T-cell (primary cell): ENCODE measurements around the gene RNF39. TPM values are rescaled to one million over a fixed set of nuclear protein-coding genes. Genes with fewer than 3 reads are reported as not detected.

Experiments
- ATAC-seq, 4 experiments: fragments of 200-7000 bp in 3 of 4; fragments of 150-1000 bp in 1 of 4; cut with Tn5 transposase; replicated peaks in 1 of 4; 1 replicate in 3 of 4; 2 replicates in 1 of 4; pipeline ENCODE4 v1.10.0; 2021; ENCODE audit warnings: moderate library complexity in 3 of 4, mild to moderate bottlenecking in 2 of 4, moderate number of reproducible peaks in 1 of 4
- CTCF ChIA-PET, 2 donors: fragments of 300-600 bp; sonication (Branson Sonifier 250); formaldehyde crosslinking; loops; one replicate each; lab custom pipeline; 2022; ENCODE audit warnings: antibody characterized with exemption in 2 of 2; lab: Charles Lee
- POLR2A ChIA-PET, 2 donors: fragments of 300-600 bp; sonication (Branson Sonifier 250); formaldehyde crosslinking; loops; one replicate each; lab custom pipeline; 2022; ENCODE audit warnings: antibody characterized with exemption in 2 of 2; lab: Charles Lee
- DNase-seq, 35 experiments: peaks; one replicate each; pipeline versions ENCODE4 v3.0.0 to v3.0.0-alpha.2; 2013 to 2023
- H3K27ac ChIP-seq: one replicate; pipeline ENCODE4 v1.5.1; 2013; ENCODE audit warnings: low read length
- H3K27me3 ChIP-seq, 2 experiments: replicated peaks in 1 of 2; 1 replicate in 1 of 2; 2 replicates in 1 of 2; pipeline versions ENCODE4 v1.6.1 to v1.7.0; 2013; ENCODE audit warnings: low read length in 1 of 2, mixed read lengths in 1 of 2; ENCODE audit not compliant: control insufficient read depth in 2 of 2, insufficient read depth in 2 of 2; ENCODE audit errors: extremely low read depth in 1 of 2
- H3K36me3 ChIP-seq, 2 donors: 1 replicate in 1 of 2; 2 replicates in 1 of 2; pipeline versions ENCODE4 v1.6.1 to v1.7.0; 2013; ENCODE audit warnings: low read length in 1 of 2; ENCODE audit not compliant: control insufficient read depth in 2 of 2, insufficient read depth in 1 of 2; ENCODE audit errors: extremely low read depth in 1 of 2
- H3K4me1 ChIP-seq, 2 experiments: 1 replicate in 1 of 2; 2 replicates in 1 of 2; pipeline versions ENCODE4 v1.6.1 to v1.7.0; 2013; ENCODE audit warnings: low read length in 2 of 2, mixed read lengths in 1 of 2; ENCODE audit not compliant: insufficient read depth in 2 of 2, control insufficient read depth in 1 of 2; ENCODE audit errors: extremely low read depth in 1 of 2
- H3K4me3 ChIP-seq, 2 donors: 1 replicate in 1 of 2; 2 replicates in 1 of 2; pipeline versions ENCODE4 v1.5.1 to v1.7.0; 2013; ENCODE audit warnings: mild to moderate bottlenecking in 2 of 2, low read length in 1 of 2, moderate library complexity in 1 of 2; ENCODE audit not compliant: control insufficient read depth in 1 of 2; ENCODE audit errors: extremely low read depth in 1 of 2
- H3K9me3 ChIP-seq: 2 replicates; pipeline ENCODE4 v1.7.0; 2013
- H3K27ac Mint-ChIP-seq, 2 donors: one replicate each; pipeline ENCODE4 v1.8.0; 2020 to 2021; ENCODE audit warnings: mild to moderate bottlenecking in 2 of 2, mixed read lengths in 2 of 2
- H3K27me3 Mint-ChIP-seq, 2 donors: one replicate each; pipeline ENCODE4 v1.8.0; 2021 to 2022; ENCODE audit warnings: mixed read lengths in 2 of 2
- H3K36me3 Mint-ChIP-seq: one replicate; pipeline ENCODE4 v1.8.0; 2021; ENCODE audit warnings: mixed read lengths
- H3K4me1 Mint-ChIP-seq, 3 donors: one replicate each; pipeline ENCODE4 v1.8.0; 2020 to 2022; ENCODE audit warnings: mixed read lengths in 3 of 3, mild to moderate bottlenecking in 1 of 3
- H3K4me3 Mint-ChIP-seq, 3 donors: one replicate each; pipeline ENCODE4 v1.8.0; 2020 to 2022; ENCODE audit warnings: mild to moderate bottlenecking in 3 of 3, mixed read lengths in 3 of 3, moderate library complexity in 3 of 3
- H3K9me3 Mint-ChIP-seq, 3 donors: one replicate each; pipeline ENCODE4 v1.8.0; 2020 to 2022; ENCODE audit warnings: mixed read lengths in 3 of 3
- WGBS: methylation state at CpG from one replicate; pipeline ENCODE4 v1.1.5; 2013; ENCODE audit warnings: missing lambda C conversion rate; ENCODE audit not compliant: insufficient coverage; 5-methylcytosine and 5-hydroxymethylcytosine counted together
- total RNA-seq, 35 experiments: library from RNA in 6 of 35; stranded (reverse) in 6 of 35; fragments of 120-200 nt in 1 of 35; gene quantifications; one replicate each; pipeline versions ENCODE4 v1.2.1 to v1.2.4 and lab custom pipeline; 2013 to 2026

RNF39 gene
- total RNA-seq, 5 donors from 2014 or later (not counting 1 experiment from before 2014, with no cell fraction given): not detected

- H3K9me3 Mint-ChIP-seq: no peaks in the 10 kb centered on the region
- DNase-seq (no peak), ATAC-seq (no peak)
- ChIA-PET POLR2A (no interaction called here), CTCF (interaction anchor here in 1 of 2 donors (1.2 kb wide), 1 partner anchor 18 kb away, joined by 5 read pairs; no protein-coding TSS in a partner anchor)
- Histone ChIP-seq H3K27ac (no peak overlapping the region), H3K4me1 (no peaks in the 10 kb centered on the region), H3K4me3 (no peak overlapping the region), H3K36me3 (no peaks in the 10 kb centered on the region), H3K27me3 (peaks cover 13 to 35% of the 10 kb centered on the region in 2 experiments), H3K9me3 (no peaks in the 10 kb centered on the region)
- no peak overlapping the region for H3K4me3 Mint-ChIP-seq
- peaks cover 0 to 8% (median 4%) of the 10 kb centered on the region in 3 donors for H3K4me1 Mint-ChIP-seq
- H3K36me3 Mint-ChIP-seq: no peaks in the 10 kb centered on the region
- H3K27me3 Mint-ChIP-seq: peaks cover 39 to 59% of the 10 kb centered on the region in 2 donors
- whole genome bisulfite sequencing: no CpG with 5 or more reads among the region's 1 CpG
- no peak overlapping the region for H3K27ac Mint-ChIP-seq
Measured at GRCh38 chr6:30113841-30114240, 38.3 kb upstream of the RNF39 start.

DNA sequence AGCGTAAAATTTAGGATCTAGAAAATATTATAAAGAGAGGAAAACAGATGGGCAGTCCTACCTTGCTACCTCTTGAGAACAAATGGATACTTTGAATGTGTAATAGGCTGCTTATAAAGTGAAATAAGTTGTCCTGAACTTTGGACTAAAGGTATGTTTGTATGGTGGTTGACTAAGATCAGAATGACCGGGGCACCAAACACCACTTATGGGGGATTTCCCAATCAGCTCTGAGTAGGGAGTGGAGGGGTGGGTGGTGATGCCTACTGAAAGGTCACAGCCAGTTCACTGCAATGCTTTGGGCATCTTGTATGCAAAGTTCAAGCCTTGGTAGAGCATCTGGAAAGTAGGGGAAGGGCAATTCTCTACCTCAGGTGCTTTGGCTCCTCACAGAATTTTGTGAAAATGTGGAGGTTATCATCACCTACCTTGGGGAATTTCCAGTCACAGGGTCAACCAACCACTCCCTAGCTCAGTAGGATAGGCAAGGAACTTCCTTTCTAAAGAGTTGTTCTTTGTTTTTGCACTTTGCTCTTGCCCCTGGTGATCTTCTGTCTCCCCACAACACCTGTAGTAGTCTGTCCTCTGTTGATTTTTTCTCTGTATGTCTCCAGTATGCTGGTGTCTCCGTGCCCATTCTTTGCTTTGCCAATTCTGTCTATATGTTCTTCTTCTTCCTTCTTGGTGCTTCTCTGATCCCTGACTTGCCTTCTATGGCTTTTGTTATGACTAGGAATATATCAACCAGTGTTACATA, 37.6 kb upstream of the RNF39 start, which contains the start of gene TRIM31:
Gene TRIM31 (minus strand): TSS at position 88 of the 757 bp plus-strand sequence. CDS start 285 bp downstream, outside the sequence.
- DNase-seq: no peak
- Mint-ChIP-seq H3K36me3 (no peaks in the 10 kb centered on the region), H3K4me1 (peaks cover 0 to 8% (median 4%) of the 10 kb centered on the region in 3 donors), H3K27ac (no peak within 1 kb of the TSS), H3K27me3 (peaks cover 45 to 65% of the 10 kb centered on the region in 2 donors), H3K9me3 (no peaks in the 10 kb centered on the region), H3K4me3 (no peak within 1 kb of the TSS)
- H3K27ac ChIP-seq: no peak within 1 kb of the TSS
- H3K4me3 ChIP-seq: no peak within 1 kb of the TSS
- no peaks in the 10 kb centered on the region for H3K4me1 ChIP-seq
- peak in 1 of 4 experiments; percentile 18 for ATAC-seq
- CTCF ChIA-PET: no interaction called here
- no peaks in the 10 kb centered on the region for H3K9me3 ChIP-seq
- no peaks in the 10 kb centered on the region for H3K36me3 ChIP-seq
- H3K27me3 ChIP-seq: peaks cover 13 to 36% of the 10 kb centered on the region in 2 experiments
- 25% methylated on average over 1 of the region's 3 CpGs for WGBS
- POLR2A ChIA-PET: no interaction called here

DNA sequence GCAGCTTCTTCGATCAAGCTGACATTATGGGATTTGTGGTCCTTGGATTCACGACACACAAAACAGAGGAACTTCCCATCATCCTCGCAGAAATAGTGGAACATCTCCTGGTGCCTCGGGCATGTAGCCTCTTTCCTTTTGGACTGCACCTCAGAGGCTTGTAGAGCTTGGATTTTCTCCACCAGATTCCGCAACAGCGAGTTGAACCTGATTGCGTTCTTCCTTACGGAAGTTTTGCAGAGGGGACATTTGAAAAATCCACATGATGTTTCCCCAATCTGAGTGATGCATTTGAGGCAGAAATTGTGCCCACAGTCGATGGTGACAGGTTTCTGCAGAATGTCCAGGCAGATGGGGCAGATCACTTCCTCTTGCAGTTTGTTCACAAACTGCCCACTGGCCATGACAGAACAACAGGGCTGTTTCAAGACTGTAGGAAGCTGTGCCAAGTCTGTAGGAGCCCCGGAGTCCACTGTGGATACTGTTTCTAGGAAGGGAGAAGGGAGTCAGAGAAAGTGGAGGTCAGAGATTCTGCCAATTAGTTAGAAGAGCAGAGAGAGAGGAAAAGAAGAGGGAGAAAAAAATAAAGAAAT, 36.9 kb upstream of the RNF39 start:
- no peaks in the 10 kb centered on the region for H3K36me3 ChIP-seq
- H3K9me3 ChIP-seq: no peaks in the 10 kb centered on the region
- DNase-seq: no peak
- no peaks in the 10 kb centered on the region for H3K36me3 Mint-ChIP-seq
- no peak overlapping the region for H3K27ac Mint-ChIP-seq
- 78% methylated on average over 9 of the region's 10 CpGs for WGBS
- peaks cover 13 to 39% of the 10 kb centered on the region in 2 experiments for H3K27me3 ChIP-seq
- peaks cover 52 to 67% of the 10 kb centered on the region in 2 donors for H3K27me3 Mint-ChIP-seq
- H3K4me3 ChIP-seq: no peak overlapping the region
- CTCF ChIA-PET: no interaction called here
- H3K9me3 Mint-ChIP-seq: no peaks in the 10 kb centered on the region
- no peaks in the 10 kb centered on the region for H3K4me1 ChIP-seq
- ATAC-seq: no peak
- H3K27ac ChIP-seq: no peak overlapping the region
- peaks cover 0 to 8% (median 4%) of the 10 kb centered on the region in 3 donors for H3K4me1 Mint-ChIP-seq
- POLR2A ChIA-PET: no interaction called here
- no peak overlapping the region for H3K4me3 Mint-ChIP-seq

- POLR2A ChIA-PET: no interaction called here
- Histone ChIP-seq H3K4me1 (no peaks in the 10 kb centered on the region), H3K4me3 (no peak overlapping the region), H3K27me3 (peaks cover 12 to 44% of the 10 kb centered on the region in 2 experiments), H3K36me3 (no peaks in the 10 kb centered on the region), H3K27ac (no peak overlapping the region), H3K9me3 (no peaks in the 10 kb centered on the region)
- ATAC-seq: no peak
- Mint-ChIP-seq H3K4me3 (no peak overlapping the region), H3K9me3 (no peaks in the 10 kb centered on the region), H3K4me1 (peaks cover 0 to 8% (median 4%) of the 10 kb centered on the region in 3 donors), H3K27me3 (peaks cover 53 to 72% of the 10 kb centered on the region in 2 donors), H3K27ac (no peak overlapping the region), H3K36me3 (no peaks in the 10 kb centered on the region)
- CTCF ChIA-PET: no interaction called here
- no peak for DNase-seq
- 64% methylated on average over 25 of the region's 27 CpGs for WGBS
Measured at GRCh38 chr6:30111266-30111856, 35.8 kb upstream of the RNF39 start.

DNA sequence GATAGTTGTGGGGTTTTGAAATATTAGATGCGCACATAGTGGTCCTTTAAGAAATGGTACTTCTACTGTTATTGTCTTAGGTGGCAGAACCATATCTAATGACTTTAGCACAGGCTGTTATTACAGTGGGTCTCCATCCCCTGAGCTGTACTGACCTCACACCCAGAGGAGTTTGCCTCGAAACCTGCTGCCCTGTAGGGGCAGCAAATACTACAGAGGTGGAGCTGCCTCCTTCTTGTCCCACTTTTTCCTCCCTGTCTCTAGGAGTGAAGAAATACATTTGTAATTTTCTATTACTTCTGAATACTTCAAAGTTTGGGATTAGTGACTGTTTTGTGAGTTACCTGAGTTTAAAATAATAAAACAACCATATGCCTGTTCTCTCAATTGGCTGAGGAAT, 29.1 kb upstream of the RNF39 start:
- DNase-seq (no peak), ATAC-seq (no peak)
- WGBS: no CpG with 5 or more reads among the region's 2 CpGs
- Histone ChIP-seq H3K27me3 (peaks cover 12 to 50% of the 10 kb centered on the region in 2 experiments), H3K4me3 (no peak overlapping the region), H3K27ac (no peak overlapping the region), H3K4me1 (peaks cover 26 to 39% of the 10 kb centered on the region in 2 experiments), H3K9me3 (no peaks in the 10 kb centered on the region), H3K36me3 (no peaks in the 10 kb centered on the region)
- Mint-ChIP-seq H3K4me1 (peaks cover 31 to 37% (median 36%) of the 10 kb centered on the region in 3 donors), H3K27ac (no peak overlapping the region), H3K27me3 (peaks cover 27 to 44% of the 10 kb centered on the region in 2 donors), H3K9me3 (no peaks in the 10 kb centered on the region), H3K4me3 (no peak overlapping the region), H3K36me3 (no peaks in the 10 kb centered on the region)
- ChIA-PET POLR2A (interaction anchor here in 1 of 2 donors (0.6 kb wide), 1 partner anchor 8 kb away, joined by 3 read pairs; no protein-coding TSS in a partner anchor), CTCF (interaction anchor here in 1 of 2 donors (0.6 to 3.5 kb wide), 3 partner anchors 21 to 296 kb away, joined by 4 to 115 read pairs (median 15); no protein-coding TSS in a partner anchor)

DNA sequence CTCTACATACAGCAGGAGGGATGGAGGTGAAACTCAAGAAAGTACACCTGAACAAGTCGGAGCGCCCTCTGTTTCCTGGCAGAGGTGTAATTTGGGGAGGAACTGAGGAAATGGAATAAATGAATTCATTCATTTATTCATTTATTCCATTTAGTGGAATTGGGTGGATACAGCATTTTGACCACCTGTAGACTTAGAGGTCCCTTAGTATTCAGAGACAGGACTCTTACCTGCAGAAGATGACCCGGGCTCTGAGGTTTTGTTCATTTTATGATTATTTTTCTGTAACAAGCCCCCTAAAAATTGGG, 28.3 kb upstream of the RNF39 start:
- Histone ChIP-seq H3K4me3 (peak overlapping the region; percentile 51 to 86), H3K27me3 (peaks cover 17 to 45% of the 10 kb centered on the region in 2 experiments), H3K36me3 (no peaks in the 10 kb centered on the region), H3K9me3 (no peaks in the 10 kb centered on the region), H3K27ac (no peak overlapping the region), H3K4me1 (peaks cover 29 to 39% of the 10 kb centered on the region in 2 experiments)
- CTCF ChIA-PET: interaction anchor here (0.6 to 3.5 kb wide), 19 partner anchors 9 to 1447 kb away, joined by 3 to 115 read pairs (median 4); no protein-coding TSS in a partner anchor
- no peak for ATAC-seq
- POLR2A ChIA-PET: no interaction called here
- Mint-ChIP-seq H3K4me1 (peaks cover 32 to 41% (median 37%) of the 10 kb centered on the region in 3 donors), H3K4me3 (peak overlapping the region; percentile 82 to 86 (median 84)), H3K27ac (no peak overlapping the region), H3K36me3 (no peaks in the 10 kb centered on the region), H3K9me3 (no peaks in the 10 kb centered on the region), H3K27me3 (peaks cover 29 to 47% of the 10 kb centered on the region in 2 donors)
- DNase-seq: no peak
- no CpG with 5 or more reads among the region's 3 CpGs for WGBS
